ENCODE results near the gene DNMBP. TPM values are rescaled to one million over a fixed set of nuclear protein-coding genes. Genes with fewer than 3 reads are reported as not detected.
"Not testable (repeated sequence)": the region's sequence is repeated elsewhere in the genome, so short reads cannot be mapped to it uniquely, and the experiment has no call there.

DNMBP gene
- total RNA-seq, 3 donors from 2014 or later: 37.1 to 60.0 (median 48.3) TPM

GRCh38 chr10:99912041-99912440 lies 97.7 kb downstream of the DNMBP start:
- TF ChIP-seq, protein P1, sequence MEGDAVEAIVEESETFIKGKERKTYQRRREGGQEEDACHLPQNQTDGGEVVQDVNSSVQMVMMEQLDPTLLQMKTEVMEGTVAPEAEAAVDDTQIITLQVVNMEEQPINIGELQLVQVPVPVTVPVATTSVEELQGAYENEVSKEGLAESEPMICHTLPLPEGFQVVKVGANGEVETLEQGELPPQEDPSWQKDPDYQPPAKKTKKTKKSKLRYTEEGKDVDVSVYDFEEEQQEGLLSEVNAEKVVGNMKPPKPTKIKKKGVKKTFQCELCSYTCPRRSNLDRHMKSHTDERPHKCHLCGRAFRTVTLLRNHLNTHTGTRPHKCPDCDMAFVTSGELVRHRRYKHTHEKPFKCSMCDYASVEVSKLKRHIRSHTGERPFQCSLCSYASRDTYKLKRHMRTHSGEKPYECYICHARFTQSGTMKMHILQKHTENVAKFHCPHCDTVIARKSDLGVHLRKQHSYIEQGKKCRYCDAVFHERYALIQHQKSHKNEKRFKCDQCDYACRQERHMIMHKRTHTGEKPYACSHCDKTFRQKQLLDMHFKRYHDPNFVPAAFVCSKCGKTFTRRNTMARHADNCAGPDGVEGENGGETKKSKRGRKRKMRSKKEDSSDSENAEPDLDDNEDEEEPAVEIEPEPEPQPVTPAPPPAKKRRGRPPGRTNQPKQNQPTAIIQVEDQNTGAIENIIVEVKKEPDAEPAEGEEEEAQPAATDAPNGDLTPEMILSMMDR (IDR thresholded peaks at IDR 0.05): no peak
- Histone ChIP-seq H3K36me3 (ENCODE audit: low read depth) (no peaks in the 10 kb centered on the region), H3K4me3 (no peak overlapping the region), H3K9me3 (no peaks in the 10 kb centered on the region), H3K4me1 (ENCODE audit: low read depth) (peaks cover 23% of the 10 kb centered on the region)
- ATAC-seq (no peak), DNase-seq (no peak)
- intact Hi-C loops (cut with DNase I, micrococcal nuclease): no loop called here

- H3K9me3 ChIP-seq: no peaks in the 10 kb centered on the region
- intact Hi-C loops (cut with DNase I, micrococcal nuclease): no loop called here
- H3K4me3 ChIP-seq: no peak overlapping the region
- peaks cover 12% of the 10 kb centered on the region for H3K4me1 ChIP-seq (ENCODE audit: low read depth)
- TF ChIP-seq, protein P1 (IDR thresholded peaks at IDR 0.05): no peak
- H3K36me3 ChIP-seq (ENCODE audit: low read depth): no peaks in the 10 kb centered on the region
- DNase-seq (no peak), ATAC-seq (peak; percentile 35)
Observed at GRCh38 chr10:99908512-99908911, 101.2 kb downstream of the DNMBP start.

GRCh38 chr10:99906470-99906869 lies 103.3 kb downstream of the DNMBP start:
- ATAC-seq: peak; percentile 57
- intact Hi-C loops (cut with DNase I, micrococcal nuclease): no loop called here

DNA sequence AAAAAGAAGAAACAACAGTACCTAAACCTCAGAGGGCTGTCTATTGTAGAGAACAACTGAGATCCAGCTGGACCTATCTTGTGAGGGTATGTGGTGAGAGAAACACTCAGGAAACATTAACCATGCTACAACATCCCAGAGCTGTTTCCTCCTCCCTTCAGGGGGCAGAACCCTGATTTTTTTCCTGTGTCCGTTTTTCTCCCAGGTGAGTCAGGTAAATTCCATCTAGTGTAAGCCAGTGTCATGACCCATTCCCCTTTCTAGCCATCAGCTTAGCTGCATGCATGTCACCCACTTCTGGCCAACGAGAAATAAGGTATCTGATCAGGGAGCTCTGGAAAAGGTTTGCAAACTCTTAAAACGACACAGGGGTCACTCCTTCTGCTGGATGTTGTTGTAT lies 103.8 kb downstream of the DNMBP start:
- no peaks in the 10 kb centered on the region for H3K36me3 ChIP-seq (ENCODE audit: low read depth)
- no peak overlapping the region for H3K4me3 ChIP-seq
- DNase-seq (no peak), ATAC-seq (no peak)
- TF ChIP-seq, protein P1 (IDR thresholded peaks at IDR 0.05): no peak
- peaks cover 12% of the 10 kb centered on the region for H3K4me1 ChIP-seq (ENCODE audit: low read depth)
- intact Hi-C loops (cut with DNase I, micrococcal nuclease): no loop called here
- no peaks in the 10 kb centered on the region for H3K9me3 ChIP-seq

More at GRCh38 chr10:99906470-99906869, 103.3 kb downstream of the DNMBP start:
- DNase-seq: peak in 1 of 3 donors; percentile 37
- no peaks in the 10 kb centered on the region for H3K9me3 ChIP-seq
- TF ChIP-seq, protein P1 (IDR thresholded peaks at IDR 0.05): no peak
- H3K4me3 ChIP-seq: no peak overlapping the region
- H3K36me3 ChIP-seq (ENCODE audit: low read depth): no peaks in the 10 kb centered on the region
- H3K4me1 ChIP-seq (ENCODE audit: low read depth): peaks cover 12% of the 10 kb centered on the region

- H3K9me3 ChIP-seq: no peaks in the 10 kb centered on the region
- no peak for DNase-seq
- H3K4me1 ChIP-seq (ENCODE audit: low read depth): no peaks in the 10 kb centered on the region
- no peak overlapping the region for H3K4me3 ChIP-seq
- ATAC-seq: no peak
- intact Hi-C loops (cut with DNase I, micrococcal nuclease): no loop called here
- TF ChIP-seq, protein P1 (IDR thresholded peaks at IDR 0.05): no peak
- peaks cover 20% of the 10 kb centered on the region for H3K36me3 ChIP-seq (ENCODE audit: low read depth)
Observed at GRCh38 chr10:99895867-99896266, 113.9 kb downstream of the DNMBP start.

DNA sequence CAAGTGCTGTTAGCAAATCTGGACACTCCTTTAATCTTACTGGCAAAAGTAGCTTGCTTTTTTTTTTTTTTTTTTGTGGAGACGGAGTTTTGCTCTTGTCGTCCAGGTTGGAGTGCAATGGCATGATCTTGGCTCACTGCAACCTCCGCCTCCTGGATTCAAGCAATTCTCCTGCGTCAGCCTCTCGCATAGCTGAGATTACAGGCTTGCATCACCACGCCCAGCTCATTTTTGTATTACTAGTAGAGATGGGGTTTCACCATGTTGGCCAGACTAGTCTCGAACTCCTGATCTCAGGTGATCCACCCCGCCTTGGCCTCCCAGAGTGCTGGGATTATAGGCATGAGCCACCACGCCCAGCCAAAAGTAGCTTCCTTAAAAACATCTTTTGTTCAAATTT lies 114.7 kb downstream of the DNMBP start:
- intact Hi-C loops (cut with DNase I, micrococcal nuclease): not testable (repeated sequence)
- peaks cover 19% of the 10 kb centered on the region for H3K36me3 ChIP-seq (ENCODE audit: low read depth)

More for the DNA sequence above, 114.7 kb downstream of the DNMBP start:
- not testable (repeated sequence) for H3K9me3 ChIP-seq; ATAC-seq; H3K4me1 ChIP-seq (ENCODE audit: low read depth); DNase-seq; H3K4me3 ChIP-seq
